Stimulated activated CD4-positive, alpha-beta T cell treated with anti-CD3 and anti-CD28 coated beads, Interleukin-1b, Interleukin-23, amount 100 ng/mL, for 48 hours (primary cell): Measurements from ENCODE around the gene ZNF718.
"Not testable (repeated sequence)": the region's sequence is repeated elsewhere in the genome, so short reads cannot be mapped to it uniquely, and the experiment has no call there.

Experiments used
- DNase-seq: peaks from one replicate; pipeline ENCODE4 v3.0.0-alpha.2; 2020

ZNF718 gene

DNA sequence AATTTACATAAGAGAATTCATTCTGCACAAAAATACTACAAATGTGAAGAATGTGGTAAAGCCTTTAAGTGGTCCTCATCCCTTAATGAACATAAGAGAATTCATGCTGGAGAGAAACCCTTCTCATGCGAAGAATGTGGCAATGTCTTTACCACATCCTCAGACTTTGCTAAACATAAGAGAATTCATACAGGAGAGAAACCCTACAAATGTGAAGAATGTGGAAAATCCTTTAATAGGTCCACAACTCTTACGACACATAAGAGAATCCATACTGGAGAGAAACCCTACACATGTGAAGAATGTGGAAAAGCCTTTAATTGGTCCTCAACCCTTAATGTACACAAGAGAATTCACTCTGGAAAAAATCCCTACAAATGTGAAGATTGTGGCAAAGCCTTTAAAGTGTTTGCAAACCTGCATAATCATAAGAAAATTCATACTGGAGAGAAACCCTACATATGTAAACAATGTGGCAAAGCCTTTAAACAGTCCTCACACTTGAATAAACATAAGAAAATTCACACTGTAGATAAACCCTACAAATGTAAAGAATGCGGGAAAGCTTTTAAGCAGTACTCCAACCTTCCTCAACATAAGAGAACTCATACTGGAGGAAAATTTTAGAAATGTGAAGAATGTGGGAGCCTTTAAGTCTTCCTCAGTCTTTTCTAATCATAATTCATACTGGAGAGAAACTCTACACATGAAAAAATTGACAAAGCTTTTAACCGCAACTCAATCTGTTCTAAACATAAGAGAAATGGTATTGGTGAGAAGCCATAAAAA lies 37.4 kb downstream of the ZNF718 start:
- no peak for DNase-seq

DNA sequence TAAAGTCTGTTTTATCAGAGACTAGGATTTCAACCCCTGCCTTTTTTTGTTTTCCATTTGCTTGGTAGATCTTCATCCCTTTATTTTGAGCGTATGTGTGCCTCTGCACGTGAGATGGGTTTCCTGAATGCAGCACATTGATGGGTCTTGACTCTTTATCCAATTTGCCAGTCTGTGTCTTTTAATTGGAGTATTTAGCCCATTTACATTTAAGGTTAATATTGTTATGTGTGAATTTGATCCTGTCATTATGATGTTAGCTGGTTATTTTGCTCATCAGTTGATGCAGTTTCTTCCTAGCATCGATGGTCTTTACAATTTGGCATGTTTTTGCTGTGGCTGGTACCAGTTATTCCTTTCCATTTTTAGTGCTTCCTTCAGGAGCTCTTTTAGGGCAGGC lies 45.3 kb downstream of the ZNF718 start:
- DNase-seq, result not testable (repeated sequence)

DNA sequence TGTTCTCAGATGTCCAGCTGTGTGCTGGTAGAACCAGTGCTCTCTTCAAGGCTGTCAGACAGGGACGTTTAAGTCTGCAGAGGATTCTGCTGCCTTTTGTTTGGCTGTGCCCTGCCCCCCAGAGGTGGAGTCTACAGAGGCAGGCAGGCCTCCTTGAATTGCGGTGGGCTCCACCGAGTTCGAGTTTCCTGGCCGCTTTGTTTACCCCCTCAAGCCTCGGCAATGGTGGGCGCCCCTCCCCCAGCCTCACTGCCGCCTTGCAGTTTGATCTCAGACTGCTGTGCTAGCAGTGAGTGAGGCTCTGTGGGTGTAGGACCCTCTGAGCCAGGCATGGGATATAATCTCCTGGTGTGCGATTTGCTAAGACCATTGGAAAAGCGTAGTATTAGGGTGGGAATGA lies 47.0 kb downstream of the ZNF718 start:
- DNase-seq, result not testable (repeated sequence)

DNA sequence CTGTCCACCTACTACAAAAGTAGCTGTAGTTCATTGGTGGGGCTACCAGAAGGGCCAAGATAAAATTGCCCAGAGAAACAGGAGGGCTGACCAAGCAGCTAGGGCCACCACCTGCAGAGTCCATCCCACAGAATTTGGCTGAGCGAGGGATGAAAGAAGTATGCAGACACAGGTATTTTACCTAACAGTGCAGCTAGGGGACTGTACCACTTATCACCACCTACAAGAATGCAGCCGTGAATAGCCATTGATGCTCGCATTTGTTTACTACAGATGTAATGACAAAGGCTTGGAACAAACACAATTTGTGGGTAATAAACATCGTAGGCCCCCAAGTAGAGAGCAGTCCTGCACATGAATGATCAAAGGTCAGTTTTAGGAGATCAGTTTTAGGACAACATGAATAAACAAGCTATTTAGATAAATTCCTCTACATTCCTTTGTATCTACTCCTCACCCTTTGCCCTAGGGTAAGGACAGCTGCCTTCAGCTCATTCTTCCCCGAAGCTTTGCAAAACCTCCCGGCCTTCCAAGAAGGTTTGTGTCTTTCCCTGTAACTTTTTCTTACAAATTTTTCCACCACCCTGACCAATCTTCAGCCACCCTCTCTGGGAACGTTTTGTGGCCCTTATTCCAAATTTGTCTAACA lies 49.5 kb downstream of the ZNF718 start:
- no peak for DNase-seq

DNA sequence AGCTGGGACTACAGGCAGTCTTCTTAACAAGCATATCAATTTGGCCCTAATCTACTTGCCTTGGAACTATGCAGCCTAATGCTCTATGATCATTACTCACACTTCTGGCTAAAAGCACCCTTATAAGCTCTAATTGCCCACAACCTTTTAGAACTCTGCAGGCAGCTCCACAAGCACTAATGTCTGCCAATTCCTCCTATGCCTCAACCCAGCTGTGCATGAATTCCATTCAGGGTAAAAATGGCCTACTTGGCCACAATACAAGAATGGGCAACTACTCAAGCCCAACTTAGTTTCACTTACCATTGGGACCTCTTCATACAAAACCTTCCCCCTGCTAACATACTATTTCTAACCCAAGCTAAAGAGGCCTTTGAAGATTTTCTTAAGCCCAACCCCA lies 51.7 kb downstream of the ZNF718 start:
- no peak for DNase-seq

DNA sequence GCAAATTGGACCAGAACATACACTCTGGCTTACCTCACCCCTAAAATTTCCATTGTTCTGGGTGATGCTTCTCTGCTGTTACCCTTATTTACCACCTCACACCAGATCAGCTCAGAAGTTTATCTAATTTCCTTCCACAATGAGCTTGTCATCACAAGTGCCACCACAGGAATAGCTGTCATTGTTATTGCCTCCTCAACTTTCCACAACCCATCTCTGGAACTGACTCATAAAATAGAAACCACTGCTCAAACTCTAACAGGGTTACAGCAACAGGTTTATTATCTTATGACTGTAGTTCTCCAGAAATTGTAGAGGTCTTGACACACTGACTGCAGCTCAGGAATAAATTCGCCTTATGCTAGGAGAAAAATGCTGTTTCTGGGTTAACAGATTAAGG lies 52.7 kb downstream of the ZNF718 start:
- no peak for DNase-seq

DNA sequence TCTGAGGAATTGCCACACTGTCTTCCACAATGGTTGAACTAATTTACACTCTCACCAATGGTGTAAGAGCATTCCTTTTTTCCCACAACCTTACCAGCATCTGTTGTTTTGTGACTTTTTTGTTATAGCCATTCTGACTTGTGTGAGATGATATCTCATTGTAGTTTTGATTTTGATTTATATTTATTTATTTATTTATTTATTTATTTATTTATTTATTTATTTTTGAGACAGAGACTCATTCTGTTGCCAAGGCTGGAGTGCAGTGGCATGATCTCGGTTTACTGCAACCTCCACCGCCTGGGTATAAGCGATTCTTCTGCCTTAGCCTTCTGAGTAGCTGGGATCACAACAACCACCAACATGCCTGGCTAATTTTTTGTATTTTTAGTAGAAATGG lies 57.9 kb downstream of the ZNF718 start:
- not testable (repeated sequence) for DNase-seq

DNA sequence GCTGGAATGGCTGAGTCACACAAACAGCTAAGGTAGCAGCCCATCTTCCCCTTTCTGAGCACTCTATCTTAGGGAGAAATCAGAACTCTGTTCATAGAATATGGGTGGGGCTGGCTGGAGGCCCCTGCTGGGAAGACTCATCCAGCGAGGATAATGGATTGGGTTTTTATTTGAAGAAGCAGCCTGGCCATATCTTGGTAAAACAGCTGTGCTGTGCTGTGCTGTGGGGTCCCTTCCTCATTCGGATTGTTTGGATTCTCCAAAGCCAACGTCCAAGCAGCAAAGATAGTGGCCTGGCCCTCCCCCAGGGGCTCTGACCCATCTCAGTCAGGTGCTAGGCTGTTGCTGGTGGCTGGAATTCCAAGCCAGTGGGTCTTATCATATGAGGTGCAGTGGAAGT lies 63.8 kb downstream of the ZNF718 start:
- DNase-seq, result no peak

DNA sequence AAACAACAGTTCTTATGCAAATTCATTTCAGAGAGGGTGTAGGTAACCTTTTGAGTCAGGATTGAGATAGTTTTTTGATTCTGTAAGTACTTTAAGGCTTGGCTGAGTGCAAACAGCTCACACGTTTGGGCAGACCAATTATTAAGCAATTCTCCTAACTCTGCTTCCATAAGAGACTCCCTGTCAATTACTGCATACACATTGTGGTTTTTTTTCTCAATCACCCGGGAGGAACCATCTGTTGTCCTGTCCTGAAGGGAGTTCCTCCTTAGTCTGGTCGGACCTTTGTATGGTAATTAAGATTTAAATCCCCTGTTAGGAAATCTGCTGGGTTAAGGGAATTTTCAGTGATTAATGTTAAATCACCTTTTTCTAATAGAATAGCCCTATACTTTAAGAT lies 70.9 kb downstream of the ZNF718 start:
- DNase-seq, result not testable (repeated sequence)

DNA sequence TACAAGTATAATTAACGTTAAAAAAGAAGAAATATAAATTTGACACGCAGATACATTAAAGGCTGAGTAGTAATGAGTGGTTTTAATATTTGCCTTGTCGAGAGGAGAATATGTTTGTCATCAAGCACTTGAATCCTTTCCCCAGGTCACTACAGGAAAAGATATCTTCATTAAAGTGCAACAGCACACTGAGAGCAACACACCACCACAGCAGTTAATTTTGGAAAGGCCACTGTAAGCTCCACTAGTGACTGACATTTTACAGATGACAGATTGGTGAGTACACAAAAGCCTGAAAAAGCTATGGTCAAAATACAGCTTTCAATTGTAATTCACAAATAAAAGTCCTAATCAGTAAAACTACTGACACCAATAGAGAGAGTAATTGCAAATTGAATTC lies 76.6 kb downstream of the ZNF718 start:
- DNase-seq, result no peak

DNA sequence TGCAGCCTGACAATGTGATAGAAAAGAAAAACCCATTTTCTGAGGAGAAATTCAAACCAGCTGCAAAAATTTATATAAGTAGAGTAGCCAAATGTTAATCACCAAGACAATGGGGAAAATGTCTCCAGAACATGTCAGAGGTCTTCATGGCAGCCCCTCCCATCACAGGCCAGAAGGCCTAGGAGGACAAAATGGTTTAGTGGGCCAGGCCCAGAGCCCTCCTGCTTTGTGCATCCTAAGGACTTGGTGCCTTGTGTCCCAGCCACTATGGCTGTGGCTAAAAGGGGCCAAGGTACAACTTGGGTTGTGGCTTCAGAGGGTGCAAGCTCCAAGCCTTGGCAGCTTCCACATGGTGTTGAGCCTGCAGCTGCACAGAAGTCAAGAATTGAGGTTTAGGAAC lies 78.5 kb downstream of the ZNF718 start:
- not testable (repeated sequence) for DNase-seq

DNA sequence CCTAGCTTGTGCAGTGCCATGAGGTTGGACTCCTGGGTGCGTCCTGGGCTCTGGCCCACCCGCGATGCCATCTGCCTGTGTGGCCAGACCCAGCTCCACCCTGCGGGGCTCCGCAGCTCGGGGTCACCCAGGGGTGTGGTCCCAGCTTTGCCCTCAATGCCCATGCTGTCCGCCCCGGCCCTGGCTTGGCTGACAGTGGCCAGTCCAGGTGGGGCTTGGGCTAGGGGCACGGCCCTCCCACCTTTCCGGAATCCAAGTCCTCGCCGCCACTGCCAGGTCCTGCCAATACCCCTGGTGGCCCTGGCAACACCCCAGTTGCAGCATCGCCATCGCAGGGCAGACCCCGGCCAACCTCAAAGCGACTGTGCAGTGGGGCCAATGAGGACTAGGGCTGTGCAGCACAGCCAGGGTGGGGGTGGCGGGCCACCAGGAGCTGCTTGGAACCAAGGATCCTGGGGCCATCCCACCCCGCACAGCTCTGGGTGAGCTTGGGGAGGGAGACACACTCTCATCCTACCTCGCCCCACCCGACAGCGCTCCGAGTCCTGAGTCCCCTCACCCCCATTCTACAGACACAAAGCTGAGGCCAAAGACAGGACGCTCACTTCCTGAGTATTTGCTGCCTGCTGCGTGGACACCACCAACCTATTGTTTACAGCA lies 80.9 kb downstream of the ZNF718 start:
- DNase-seq, result no peak

DNA sequence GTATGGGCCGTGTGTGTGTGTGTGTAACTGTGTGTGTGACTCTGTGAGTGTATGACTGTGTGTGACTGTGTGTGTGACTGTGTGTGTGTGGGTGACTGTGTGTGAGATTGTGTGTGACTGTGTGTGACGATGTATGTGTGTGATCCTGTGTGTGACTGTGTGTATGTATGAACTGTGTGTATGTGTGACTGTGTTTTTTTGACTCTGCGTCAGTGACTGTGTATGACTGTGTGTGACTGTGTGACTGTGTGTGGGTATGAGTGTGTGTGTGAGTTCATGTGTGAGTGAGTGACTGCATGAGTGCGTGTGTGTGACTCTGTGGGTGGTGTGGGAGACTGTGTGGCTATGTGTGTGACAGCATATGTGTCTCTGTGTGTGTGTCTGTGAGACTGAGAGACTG lies 81.8 kb downstream of the ZNF718 start:
- no peak for DNase-seq

DNA sequence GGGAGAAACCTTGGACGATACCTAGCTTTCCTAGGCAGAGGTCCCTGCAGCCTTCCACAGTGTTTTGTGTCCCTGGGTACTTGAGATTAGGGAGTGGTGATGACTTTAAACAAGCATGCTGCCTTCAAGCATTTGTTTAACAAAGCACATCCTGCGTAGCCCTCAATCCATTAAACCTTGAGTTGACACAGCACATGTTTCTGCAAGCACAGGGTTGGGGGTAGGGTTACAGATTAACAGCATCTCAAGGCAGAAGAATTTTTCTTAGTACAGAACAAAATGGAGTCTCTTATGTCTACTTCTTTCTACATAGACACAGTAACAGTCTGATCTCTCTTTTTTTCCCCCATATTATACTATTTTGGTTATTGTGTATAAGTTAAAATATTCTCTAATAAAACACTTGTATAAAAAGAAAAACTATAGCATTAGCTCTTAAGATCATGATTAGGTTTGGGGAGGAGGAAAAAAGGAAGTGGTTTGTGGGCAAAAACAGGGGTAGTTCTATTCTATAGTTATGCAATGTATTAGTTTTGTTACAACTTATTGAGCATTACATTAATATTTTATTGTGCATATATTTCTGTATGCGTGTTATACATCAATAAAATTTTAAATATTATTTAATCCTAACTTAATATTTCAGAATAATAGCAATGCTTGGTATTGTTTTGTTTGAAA lies 84.3 kb downstream of the ZNF718 start:
- DNase-seq, result not testable (repeated sequence)

DNA sequence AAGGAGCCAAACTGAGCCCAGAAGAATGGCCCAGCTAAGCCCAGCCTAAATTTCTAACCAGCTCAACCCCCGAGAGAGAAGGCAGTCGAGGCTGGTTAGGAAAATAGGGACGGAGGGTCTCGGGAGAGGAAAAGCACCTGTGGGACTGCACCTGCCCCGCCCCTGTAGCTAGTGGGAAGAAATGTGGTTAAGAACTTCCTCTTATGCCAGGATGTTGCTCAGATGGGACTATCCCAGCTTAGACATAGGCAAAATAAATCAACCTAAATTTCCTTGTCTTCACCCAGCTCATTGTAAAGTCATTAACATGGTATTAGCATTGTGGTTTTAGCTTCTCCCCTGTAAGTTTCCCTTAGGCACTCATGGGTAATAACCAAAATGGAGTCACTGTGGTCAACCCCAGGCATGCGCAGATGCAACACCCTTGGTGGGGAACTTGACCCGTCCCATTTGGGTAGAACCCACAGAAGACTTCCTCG lies 86.8 kb downstream of the ZNF718 start:
- no peak for DNase-seq

DNA sequence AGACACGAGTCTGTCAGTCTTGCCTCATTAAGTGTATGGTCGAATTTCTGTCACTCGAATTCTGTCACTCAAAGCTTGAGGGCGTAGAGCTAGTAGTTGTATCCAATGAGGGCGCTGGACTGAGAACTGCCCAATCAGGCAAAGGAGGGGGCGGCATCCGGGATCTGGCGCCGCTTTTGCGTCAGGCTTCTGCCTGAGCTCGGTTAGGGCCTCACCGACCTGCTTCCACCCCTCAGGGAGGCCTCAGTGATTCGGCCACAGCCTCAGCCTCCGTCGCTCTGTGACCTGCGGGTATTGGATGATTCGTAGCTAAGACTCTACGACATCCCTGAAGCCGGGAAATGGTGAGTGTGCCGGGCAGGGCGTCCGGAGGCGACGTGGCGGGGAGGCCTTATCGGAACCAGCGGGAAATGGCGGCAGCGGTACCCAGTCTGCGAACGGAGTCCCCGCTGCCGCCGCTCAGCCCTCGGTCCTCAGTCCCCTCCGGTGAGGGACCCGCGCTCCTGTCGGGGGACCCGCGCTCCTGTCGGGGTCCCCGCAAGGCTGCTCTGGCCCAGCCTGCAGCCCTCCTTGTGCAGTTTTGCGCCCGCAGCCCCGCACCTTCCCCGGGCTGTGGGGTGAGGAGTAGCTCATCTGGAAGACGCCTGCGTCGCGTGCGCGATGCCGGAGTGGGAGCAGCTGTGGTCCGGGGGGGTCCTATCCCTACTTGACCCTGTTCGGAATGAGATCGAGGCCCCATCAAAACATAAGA lies 88.3 kb downstream of the ZNF718 start:
- no peak for DNase-seq

DNA sequence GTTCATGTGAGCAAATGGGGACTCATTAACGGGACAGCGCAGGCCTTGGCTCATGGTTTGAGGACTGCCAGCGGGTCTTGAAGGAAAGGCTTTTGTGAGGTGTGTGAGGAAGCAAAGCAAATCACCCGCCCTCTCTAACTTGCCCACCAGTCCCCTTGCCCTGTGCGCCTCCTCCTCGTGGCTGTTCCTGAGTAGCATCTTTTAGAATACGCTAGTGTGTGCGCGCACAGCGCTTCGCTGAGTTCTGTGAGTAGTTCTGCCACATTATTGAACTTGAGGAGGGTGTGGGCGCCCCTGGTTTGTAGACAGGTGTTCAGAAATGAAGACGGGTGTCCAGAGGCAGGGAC lies 88.9 kb downstream of the ZNF718 start:
- DNase-seq, result not testable (repeated sequence)
